ENCODE measurements around the gene NSD2.
A peak's percentile ranks its signal among the peaks of the same experiment; 100 is the strongest.

Gene NSD2

DNA sequence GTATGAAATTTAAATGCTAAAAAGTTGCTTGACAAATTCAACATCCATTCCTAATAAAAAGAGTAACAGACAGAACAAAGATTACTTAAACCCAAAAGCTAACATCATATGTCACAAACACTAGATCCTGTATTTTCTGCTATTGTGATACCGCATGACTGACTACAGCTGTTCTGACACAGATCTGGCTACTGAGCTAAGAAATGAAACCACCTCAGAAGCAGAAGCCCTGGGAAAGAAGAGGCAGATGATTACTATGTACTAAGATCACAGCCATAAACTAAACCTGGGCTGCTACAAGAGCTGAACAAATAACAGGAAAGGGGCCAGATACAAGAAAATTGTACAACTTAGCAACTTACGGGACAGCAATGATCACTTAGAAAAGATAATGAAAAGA is 24.6 kb upstream of the NSD2 start:
- no peak for DNase-seq
- no peak overlapping the region for H2BK120ac ChIP-seq (ENCODE audit: low read depth, low read length)
- no peak overlapping the region for H3K4me2 ChIP-seq (ENCODE audit: low read length, poor library complexity, severe bottlenecking)
- H3K14ac ChIP-seq (ENCODE audit: low read length in 2 of 2), result no peak overlapping the region
- no peak overlapping the region for H3K4me3 ChIP-seq (ENCODE audit: insufficient read depth in 1 of 2, low read depth in 1 of 2, low read length in 2 of 2)
- H3K4me1 ChIP-seq (ENCODE audit: control insufficient read depth, insufficient read depth, low read depth, low read length), result peaks cover 35% of the 10 kb centered on the region
- H3K36me3 ChIP-seq (ENCODE audit: control insufficient read depth in 1 of 2, insufficient read depth in 2 of 2, low read depth in 1 of 2, low read length in 2 of 2), result peaks cover 25 to 33% of the 10 kb centered on the region in 2 experiments
- H4K8ac ChIP-seq (ENCODE audit: low read length), result no peak overlapping the region
- H4K91ac ChIP-seq (ENCODE audit: low read length), result no peak overlapping the region
- H3K18ac ChIP-seq (ENCODE audit: low read depth in 1 of 2, low read length in 2 of 2), result no peak overlapping the region
- no peak overlapping the region for H3K4ac ChIP-seq (ENCODE audit: low read depth in 1 of 2, low read length in 2 of 2)
- H2BK12ac ChIP-seq (ENCODE audit: low read length in 2 of 2), result no peak overlapping the region
- no peaks in the 10 kb centered on the region for H3K9me3 ChIP-seq (ENCODE audit: control insufficient read depth, low read length)
- no peaks in the 10 kb centered on the region for H3K27me3 ChIP-seq (ENCODE audit: control insufficient read depth in 1 of 2, insufficient read depth in 1 of 2, low read length in 2 of 2)
- H2AFZ ChIP-seq (ENCODE audit: low read depth, low read length), result no peak overlapping the region
- no peak overlapping the region for H3K9ac ChIP-seq (ENCODE audit: low read length)
- no peak overlapping the region for H2BK15ac ChIP-seq (ENCODE audit: low read depth, poor library complexity, severe bottlenecking)
- H2AK5ac ChIP-seq (ENCODE audit: low read length, severe bottlenecking), result no peak overlapping the region
- H2BK5ac ChIP-seq (ENCODE audit: low read depth, low read length, poor library complexity, severe bottlenecking), result no peak overlapping the region
- WGBS, result 91% methylated on average over 1 of the region's 2 CpGs
- no peak overlapping the region for H3K23ac ChIP-seq (ENCODE audit: low read length in 2 of 2)
- H3K79me1 ChIP-seq (replicated peaks; ENCODE audit: low read length, poor library complexity, severe bottlenecking), result peaks cover 14% of the 10 kb centered on the region
- no peak overlapping the region for H3K27ac ChIP-seq (ENCODE audit: low read length, poor library complexity, severe bottlenecking)

DNA sequence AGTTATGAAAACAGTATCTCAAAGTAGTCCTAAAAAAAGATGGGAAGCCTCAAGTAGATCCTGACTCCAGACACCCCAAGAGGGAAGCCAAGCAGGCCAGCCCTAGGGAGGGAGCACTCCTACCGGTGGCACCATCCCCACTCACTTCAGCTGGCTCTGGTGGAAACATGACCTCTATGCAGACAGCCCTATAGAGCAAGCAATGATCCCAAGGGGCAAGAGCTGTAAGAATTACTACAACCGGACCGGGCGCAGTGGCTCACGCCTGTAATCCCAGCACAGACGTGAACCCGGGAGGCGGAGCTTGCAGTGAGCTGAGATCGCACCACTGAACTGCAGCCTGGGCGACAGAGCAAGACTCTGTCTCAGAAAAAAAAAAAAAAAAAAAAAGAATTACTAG is 20.9 kb upstream of the NSD2 start:
- H4K8ac ChIP-seq (ENCODE audit: low read length), result no peak overlapping the region
- H2BK120ac ChIP-seq (ENCODE audit: low read depth, low read length), result no peak overlapping the region
- H3K9ac ChIP-seq (ENCODE audit: low read length), result no peak overlapping the region
- no peak overlapping the region for H2AFZ ChIP-seq (ENCODE audit: low read depth, low read length)
- H3K27me3 ChIP-seq (ENCODE audit: control insufficient read depth in 1 of 2, insufficient read depth in 1 of 2, low read length in 2 of 2), result no peaks in the 10 kb centered on the region
- H3K4me1 ChIP-seq (ENCODE audit: control insufficient read depth, insufficient read depth, low read depth, low read length), result peaks cover 29% of the 10 kb centered on the region
- peaks cover 13 to 16% of the 10 kb centered on the region in 2 experiments for H3K36me3 ChIP-seq (ENCODE audit: control insufficient read depth in 1 of 2, insufficient read depth in 2 of 2, low read depth in 1 of 2, low read length in 2 of 2)
- H2BK15ac ChIP-seq (ENCODE audit: low read depth, poor library complexity, severe bottlenecking), result no peak overlapping the region
- H2AK5ac ChIP-seq (ENCODE audit: low read length, severe bottlenecking), result no peak overlapping the region
- no peak overlapping the region for H3K4me3 ChIP-seq (ENCODE audit: insufficient read depth in 1 of 2, low read depth in 1 of 2, low read length in 2 of 2)
- no peak for DNase-seq
- no peak overlapping the region for H2BK5ac ChIP-seq (ENCODE audit: low read depth, low read length, poor library complexity, severe bottlenecking)
- H4K91ac ChIP-seq (ENCODE audit: low read length), result no peak overlapping the region
- no peak overlapping the region for H3K27ac ChIP-seq (ENCODE audit: low read length, poor library complexity, severe bottlenecking)
- H3K79me1 ChIP-seq (replicated peaks; ENCODE audit: low read length, poor library complexity, severe bottlenecking), result peaks cover 12% of the 10 kb centered on the region
- H3K14ac ChIP-seq (ENCODE audit: low read length in 2 of 2), result no peak overlapping the region
- H3K4me2 ChIP-seq (ENCODE audit: low read length, poor library complexity, severe bottlenecking), result no peak overlapping the region
- no peak overlapping the region for H3K23ac ChIP-seq (ENCODE audit: low read length in 2 of 2)
- H2BK12ac ChIP-seq (ENCODE audit: low read length in 2 of 2), result no peak overlapping the region
- H3K18ac ChIP-seq (ENCODE audit: low read depth in 1 of 2, low read length in 2 of 2), result no peak overlapping the region
- no peak overlapping the region for H3K4ac ChIP-seq (ENCODE audit: low read depth in 1 of 2, low read length in 2 of 2)
- WGBS, result 95% methylated on average over 8 of the region's 10 CpGs
- H3K9me3 ChIP-seq (ENCODE audit: control insufficient read depth, low read length), result no peaks in the 10 kb centered on the region

DNA sequence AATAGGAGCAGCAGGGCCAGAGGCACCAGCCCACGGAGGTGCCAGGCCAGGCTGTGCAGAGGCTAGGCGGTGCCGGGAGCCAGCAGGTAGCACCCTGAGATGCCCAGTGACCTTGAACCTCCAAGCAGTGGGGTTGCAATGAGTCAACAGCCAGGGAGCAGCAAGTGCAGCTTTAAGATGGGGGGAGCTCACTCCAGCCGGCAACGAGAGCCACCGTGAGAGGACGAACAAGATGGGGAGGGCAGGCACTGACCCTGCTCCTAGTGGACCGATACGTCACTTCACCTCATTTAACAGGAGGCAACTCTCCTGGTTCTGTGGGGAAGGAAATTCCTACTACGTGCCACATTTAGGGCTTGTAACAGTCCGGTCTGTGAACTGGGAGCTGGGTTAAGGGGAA is 20.0 kb upstream of the NSD2 start:
- DNase-seq, result no peak
- H3K9ac ChIP-seq (ENCODE audit: low read length), result no peak overlapping the region
- H3K9me3 ChIP-seq (ENCODE audit: control insufficient read depth, low read length), result no peaks in the 10 kb centered on the region
- no peak overlapping the region for H2BK120ac ChIP-seq (ENCODE audit: low read depth, low read length)
- H4K91ac ChIP-seq (ENCODE audit: low read length), result peak overlapping the region; percentile 82
- WGBS, result 95% methylated on average over 11 of the region's 11 CpGs
- H2AK5ac ChIP-seq (ENCODE audit: low read length, severe bottlenecking), result peak overlapping the region; percentile 45
- H2AFZ ChIP-seq (ENCODE audit: low read depth, low read length), result no peak overlapping the region
- H2BK12ac ChIP-seq (ENCODE audit: low read length in 2 of 2), result no peak overlapping the region
- H4K8ac ChIP-seq (ENCODE audit: low read length), result peak overlapping the region; percentile 82
- peak overlapping the region; percentile 21 for H3K4me2 ChIP-seq (ENCODE audit: low read length, poor library complexity, severe bottlenecking)
- H2BK15ac ChIP-seq (ENCODE audit: low read depth, poor library complexity, severe bottlenecking), result no peak overlapping the region
- peak overlapping the region in 1 of 2 experiments; percentile 55 for H3K14ac ChIP-seq (ENCODE audit: low read length in 2 of 2)
- H3K4ac ChIP-seq (ENCODE audit: low read depth in 1 of 2, low read length in 2 of 2), result no peak overlapping the region
- H2BK5ac ChIP-seq (ENCODE audit: low read depth, low read length, poor library complexity, severe bottlenecking), result no peak overlapping the region
- peaks cover 29% of the 10 kb centered on the region for H3K4me1 ChIP-seq (ENCODE audit: control insufficient read depth, insufficient read depth, low read depth, low read length)
- H3K36me3 ChIP-seq (ENCODE audit: control insufficient read depth in 1 of 2, insufficient read depth in 2 of 2, low read depth in 1 of 2, low read length in 2 of 2), result peaks cover 10 to 13% of the 10 kb centered on the region in 2 experiments
- H3K27ac ChIP-seq (ENCODE audit: low read length, poor library complexity, severe bottlenecking), result peak overlapping the region; percentile 19
- no peak overlapping the region for H3K4me3 ChIP-seq (ENCODE audit: insufficient read depth in 1 of 2, low read depth in 1 of 2, low read length in 2 of 2)
- peaks cover 12% of the 10 kb centered on the region for H3K79me1 ChIP-seq (replicated peaks; ENCODE audit: low read length, poor library complexity, severe bottlenecking)
- H3K18ac ChIP-seq (ENCODE audit: low read depth in 1 of 2, low read length in 2 of 2), result no peak overlapping the region
- H3K23ac ChIP-seq (ENCODE audit: low read length in 2 of 2), result no peak overlapping the region
- H3K27me3 ChIP-seq (ENCODE audit: control insufficient read depth in 1 of 2, insufficient read depth in 1 of 2, low read length in 2 of 2), result no peaks in the 10 kb centered on the region

DNA sequence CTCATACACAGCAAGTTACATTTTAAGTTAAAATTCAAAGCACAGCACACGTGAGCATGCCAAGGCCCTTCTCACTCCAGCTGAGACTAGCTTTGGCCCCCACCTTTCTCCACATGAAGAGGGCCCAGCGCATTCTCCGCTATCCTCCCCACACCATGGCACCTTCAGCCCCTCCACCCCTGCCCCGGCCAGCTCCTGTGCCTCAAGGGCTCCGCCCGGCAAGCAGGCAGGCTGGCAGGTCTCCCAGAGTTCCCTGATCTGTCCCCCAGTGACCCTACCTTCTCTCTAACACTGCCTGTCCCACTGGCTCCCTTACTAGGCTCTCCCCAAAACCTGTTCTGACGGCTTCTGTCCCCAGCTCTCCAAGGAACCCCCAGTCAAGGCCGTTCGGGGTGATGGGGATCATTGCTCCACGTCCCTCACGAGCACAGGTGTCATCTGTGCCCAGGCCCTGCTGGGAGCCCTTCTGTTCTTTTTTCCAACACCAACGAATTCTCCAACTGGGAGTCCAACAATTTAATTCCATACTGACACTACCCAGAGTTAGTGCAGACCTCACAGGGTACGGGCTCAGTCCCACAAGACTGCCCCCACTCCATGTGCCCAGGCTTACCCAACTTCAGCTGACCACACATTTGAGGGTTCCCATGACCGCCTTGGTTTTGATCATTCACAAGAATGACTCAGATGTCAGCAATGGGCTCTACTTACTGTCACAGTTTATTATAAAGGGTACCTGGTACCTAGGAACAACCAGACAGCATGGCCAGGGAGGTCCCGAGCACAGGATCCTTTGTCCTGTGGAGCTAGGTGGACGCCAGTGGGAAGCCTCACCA is 19.4 kb upstream of the NSD2 start:
- no peaks in the 10 kb centered on the region for H3K27me3 ChIP-seq (ENCODE audit: control insufficient read depth in 1 of 2, insufficient read depth in 1 of 2, low read length in 2 of 2)
- peak overlapping the region in 1 of 2 experiments; percentile 61 for H3K23ac ChIP-seq (ENCODE audit: low read length in 2 of 2)
- H2AFZ ChIP-seq (ENCODE audit: low read depth, low read length), result no peak overlapping the region
- H3K36me3 ChIP-seq (ENCODE audit: control insufficient read depth in 1 of 2, insufficient read depth in 2 of 2, low read depth in 1 of 2, low read length in 2 of 2), result peaks cover 7 to 10% of the 10 kb centered on the region in 2 experiments
- no peak overlapping the region for H3K9ac ChIP-seq (ENCODE audit: low read length)
- no peak overlapping the region for H2BK12ac ChIP-seq (ENCODE audit: low read length in 2 of 2)
- H2BK120ac ChIP-seq (ENCODE audit: low read depth, low read length), result no peak overlapping the region
- H3K4me3 ChIP-seq (ENCODE audit: insufficient read depth in 1 of 2, low read depth in 1 of 2, low read length in 2 of 2), result no peak overlapping the region
- no peaks in the 10 kb centered on the region for H3K9me3 ChIP-seq (ENCODE audit: control insufficient read depth, low read length)
- H3K27ac ChIP-seq (ENCODE audit: low read length, poor library complexity, severe bottlenecking), result no peak overlapping the region
- H4K91ac ChIP-seq (ENCODE audit: low read length), result no peak overlapping the region
- no peak overlapping the region for H3K14ac ChIP-seq (ENCODE audit: low read length in 2 of 2)
- no peak overlapping the region for H2BK15ac ChIP-seq (ENCODE audit: low read depth, poor library complexity, severe bottlenecking)
- H2BK5ac ChIP-seq (ENCODE audit: low read depth, low read length, poor library complexity, severe bottlenecking), result no peak overlapping the region
- H3K18ac ChIP-seq (ENCODE audit: low read depth in 1 of 2, low read length in 2 of 2), result no peak overlapping the region
- peaks cover 30% of the 10 kb centered on the region for H3K4me1 ChIP-seq (ENCODE audit: control insufficient read depth, insufficient read depth, low read depth, low read length)
- no peak overlapping the region for H4K8ac ChIP-seq (ENCODE audit: low read length)
- WGBS, result 97% methylated on average over 16 of the region's 16 CpGs
- DNase-seq, result no peak
- H3K79me1 ChIP-seq (replicated peaks; ENCODE audit: low read length, poor library complexity, severe bottlenecking), result peaks cover 12% of the 10 kb centered on the region
- H2AK5ac ChIP-seq (ENCODE audit: low read length, severe bottlenecking), result peak overlapping the region; percentile 30
- H3K4ac ChIP-seq (ENCODE audit: low read depth in 1 of 2, low read length in 2 of 2), result no peak overlapping the region
- no peak overlapping the region for H3K4me2 ChIP-seq (ENCODE audit: low read length, poor library complexity, severe bottlenecking)
